Activated CD8-positive, alpha-beta memory T cell treated with anti-CD3 and anti-CD28 coated beads for 36 hours (primary cell): ENCODE measurements around the gene SPSB1. TPM values are rescaled to one million over a fixed set of nuclear protein-coding genes. Genes with fewer than 3 reads are reported as not detected.
"Not testable (repeated sequence)": the region's sequence is repeated elsewhere in the genome, so short reads cannot be mapped to it uniquely, and the experiment has no call there.

ENCODE experiments used
- CTCF ChIA-PET: fragments of 350-600 bp; sonication (Branson Sonifier 250); formaldehyde crosslinking; loops from one replicate; lab custom pipeline; 2021; ENCODE audit warnings: antibody characterized with exemption; lab: Charles Lee
- POLR2A ChIA-PET: fragments of 350-600 bp; sonication (Branson Sonifier 250); formaldehyde crosslinking; loops from one replicate; lab custom pipeline; 2021; ENCODE audit warnings: antibody characterized with exemption; lab: Charles Lee
- total RNA-seq, 2 experiments: library from RNA; stranded (reverse); gene quantifications; one replicate each; pipeline ENCODE4 v1.2.3, GENCODE V29; 2021

SPSB1 gene
- total RNA-seq, 2 experiments from 2014 or later, result 0.40 to 0.44 TPM

- ChIA-PET CTCF (no interaction called here), POLR2A (no interaction called here)
Measured at GRCh38 chr1:9293241-9293532, 493 bp downstream of the SPSB1 start.

GRCh38 chr1:9293533-9294404 is 1.1 kb downstream of the SPSB1 start:
- CTCF ChIA-PET, result no interaction called here
- POLR2A ChIA-PET, result no interaction called here

GRCh38 chr1:9294405-9294773 is 1.7 kb downstream of the SPSB1 start:
- ChIA-PET POLR2A (no interaction called here), CTCF (no interaction called here)

GRCh38 chr1:9294910-9295636 is 2.4 kb downstream of the SPSB1 start:
- ChIA-PET CTCF (no interaction called here), POLR2A (no interaction called here)

GRCh38 chr1:9295884-9296283 is 3.2 kb downstream of the SPSB1 start:
- ChIA-PET CTCF (no interaction called here), POLR2A (no interaction called here)

GRCh38 chr1:9296850-9297249 is 4.2 kb downstream of the SPSB1 start:
- CTCF ChIA-PET, result interaction anchor here (1.0 to 1.2 kb wide), 2 partner anchors 159 to 186 kb away, joined by 3 read pairs; no protein-coding TSS in a partner anchor
- POLR2A ChIA-PET, result no interaction called here

GRCh38 chr1:9297831-9298230 is 5.1 kb downstream of the SPSB1 start:
- ChIA-PET CTCF (interaction anchor here (1.0 to 1.2 kb wide), 2 partner anchors 158 to 187 kb away, joined by 3 read pairs; no protein-coding TSS in a partner anchor), POLR2A (no interaction called here)

- CTCF ChIA-PET, result no interaction called here
- POLR2A ChIA-PET, result no interaction called here
Measured at GRCh38 chr1:9298282-9298681, 5.6 kb downstream of the SPSB1 start.

- POLR2A ChIA-PET, result interaction anchor here (0.6 kb wide), 1 partner anchor 72 kb away, joined by 3 read pairs; no protein-coding TSS in a partner anchor
- CTCF ChIA-PET, result not testable (repeated sequence)
Measured at GRCh38 chr1:9299571-9300541, 7.2 kb downstream of the SPSB1 start.

- ChIA-PET POLR2A (no interaction called here), CTCF (no interaction called here)
Measured at GRCh38 chr1:9300573-9300972, 7.9 kb downstream of the SPSB1 start.

GRCh38 chr1:9302745-9303524 is 10.2 kb downstream of the SPSB1 start:
- CTCF ChIA-PET, result no interaction called here
- POLR2A ChIA-PET, result no interaction called here

- ChIA-PET POLR2A (no interaction called here), CTCF (no interaction called here)
Measured at GRCh38 chr1:9303916-9304315, 11.2 kb downstream of the SPSB1 start.

GRCh38 chr1:9305216-9305615 is 12.5 kb downstream of the SPSB1 start:
- ChIA-PET POLR2A (no interaction called here), CTCF (no interaction called here)

- CTCF ChIA-PET, result interaction anchor here (0.7 kb wide), 1 partner anchor 354 kb away, joined by 5 read pairs; no protein-coding TSS in a partner anchor
Measured at GRCh38 chr1:9306006-9306405, 13.3 kb downstream of the SPSB1 start.

GRCh38 chr1:9307303-9307702 is 14.6 kb downstream of the SPSB1 start:
- CTCF ChIA-PET, result no interaction called here

More at GRCh38 chr1:9306006-9306405, 13.3 kb downstream of the SPSB1 start:
- POLR2A ChIA-PET, result no interaction called here

GRCh38 chr1:9308236-9308785 is 15.6 kb downstream of the SPSB1 start:
- CTCF ChIA-PET, result no interaction called here
- POLR2A ChIA-PET, result interaction anchor here (0.6 kb wide), 1 partner anchor 220 kb away, joined by 3 read pairs; no protein-coding TSS in a partner anchor

More at GRCh38 chr1:9307303-9307702, 14.6 kb downstream of the SPSB1 start:
- POLR2A ChIA-PET, result no interaction called here

GRCh38 chr1:9309080-9309479 is 16.4 kb downstream of the SPSB1 start:
- CTCF ChIA-PET, result no interaction called here

GRCh38 chr1:9309991-9310390 is 17.3 kb downstream of the SPSB1 start:
- CTCF ChIA-PET, result no interaction called here
- POLR2A ChIA-PET, result no interaction called here

More at GRCh38 chr1:9309080-9309479, 16.4 kb downstream of the SPSB1 start:
- POLR2A ChIA-PET, result interaction anchor here (0.6 kb wide), 1 partner anchor 219 kb away, joined by 3 read pairs; no protein-coding TSS in a partner anchor
